Dermis blood vessel endothelial cell (primary cell): ENCODE measurements around the gene SAG. TPM values are rescaled to one million over a fixed set of nuclear protein-coding genes. Genes with fewer than 3 reads are reported as not detected.

Source experiments
- DNase-seq: peaks from one replicate; pipeline ENCODE4 v3.0.0; 2010
- total RNA-seq: library from RNA; depleted of rRNA; stranded (reverse); fragments of >200 nt; gene quantifications from 2 replicates; pipeline ENCODE4 v1.2.3, GENCODE V29; 2014

Gene SAG
- total RNA-seq, result 0.19 TPM in 1 of 2 replicates, not detected in the other

DNA sequence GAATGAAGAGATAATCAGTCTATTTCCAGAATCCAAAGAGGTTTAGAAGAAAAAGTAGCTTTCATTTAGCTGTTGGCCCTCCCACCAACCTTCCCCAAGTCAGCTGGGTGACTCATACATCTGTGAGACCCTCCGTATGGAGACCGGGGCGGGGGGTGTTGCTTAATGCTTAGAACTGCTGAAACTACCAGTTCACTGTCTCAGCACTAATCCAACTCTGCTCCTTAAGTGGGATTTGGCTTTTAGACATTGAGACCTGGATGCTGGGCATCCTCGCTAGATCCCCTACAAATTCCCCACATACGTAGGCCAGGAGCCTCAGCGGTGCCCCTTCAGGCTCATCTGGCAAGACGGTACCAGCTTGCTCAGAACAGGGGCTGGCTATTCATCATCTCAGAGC lies at the start of gene SAG:
Gene SAG, plus strand, starts transcription at position 252 of the 400 bp plus-strand sequence. CDS start 1,374 bp downstream, outside the sequence.
- no peak for DNase-seq

DNA sequence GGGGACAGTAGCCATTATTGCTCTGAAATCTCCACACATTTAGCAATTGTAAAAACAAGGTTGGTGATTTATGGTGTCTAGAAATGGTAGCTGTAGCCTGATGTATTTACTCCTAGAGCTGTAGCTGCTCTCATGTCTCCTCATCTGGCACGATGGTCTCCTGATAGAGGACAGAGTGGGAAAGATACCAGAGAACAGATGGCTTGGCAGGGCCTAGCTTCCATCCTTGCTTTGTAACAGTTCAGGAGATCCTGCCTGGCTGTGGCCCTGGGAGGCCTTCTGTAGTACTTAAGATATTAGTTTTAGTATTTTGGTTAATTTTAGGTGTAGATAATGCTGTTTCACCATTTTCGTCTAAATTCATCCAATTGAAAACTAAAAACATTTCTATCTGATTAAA lies 49.4 kb upstream of the SAG start:
- no peak for DNase-seq

DNA sequence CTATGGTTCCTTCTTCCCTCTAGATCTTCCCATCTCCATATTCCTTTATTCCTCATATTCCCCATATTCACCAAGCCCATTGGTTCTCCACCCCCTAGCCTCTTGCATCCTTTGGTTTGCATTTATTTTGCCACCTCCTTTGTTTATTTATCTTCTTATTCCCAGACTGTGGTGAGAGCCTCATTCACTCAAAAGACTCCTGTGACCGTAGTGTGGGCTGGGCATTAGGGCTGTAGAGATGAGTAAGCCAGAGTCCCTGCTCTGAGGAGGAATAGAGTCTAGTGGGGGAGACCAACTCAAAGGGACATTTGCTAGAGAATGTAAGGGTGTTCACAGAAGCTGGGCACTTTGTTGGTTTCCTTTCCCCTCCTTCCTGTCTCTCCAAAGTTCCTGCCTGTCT lies 47.9 kb upstream of the SAG start:
- DNase-seq, result no peak

DNA sequence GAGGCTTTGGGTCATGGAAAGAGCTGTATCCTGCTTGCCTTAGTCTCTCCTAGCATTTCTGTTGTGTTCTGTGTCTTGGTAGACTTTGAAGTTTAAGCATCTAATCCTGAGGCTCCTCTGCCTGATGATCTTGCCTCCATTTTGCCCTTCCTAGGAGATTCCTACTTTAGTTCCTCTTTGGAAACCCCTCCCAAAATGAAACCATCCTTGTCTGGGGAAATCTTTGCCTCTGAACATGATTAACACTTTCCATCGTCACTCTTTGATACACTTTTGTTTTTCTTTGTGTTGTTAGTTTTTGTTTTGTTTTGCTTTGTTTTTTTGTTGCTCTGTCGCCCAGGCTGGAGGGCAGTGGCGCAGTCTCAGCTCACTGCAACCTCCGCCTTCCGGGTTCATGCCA lies 47.0 kb upstream of the SAG start:
- DNase-seq, result no peak

DNA sequence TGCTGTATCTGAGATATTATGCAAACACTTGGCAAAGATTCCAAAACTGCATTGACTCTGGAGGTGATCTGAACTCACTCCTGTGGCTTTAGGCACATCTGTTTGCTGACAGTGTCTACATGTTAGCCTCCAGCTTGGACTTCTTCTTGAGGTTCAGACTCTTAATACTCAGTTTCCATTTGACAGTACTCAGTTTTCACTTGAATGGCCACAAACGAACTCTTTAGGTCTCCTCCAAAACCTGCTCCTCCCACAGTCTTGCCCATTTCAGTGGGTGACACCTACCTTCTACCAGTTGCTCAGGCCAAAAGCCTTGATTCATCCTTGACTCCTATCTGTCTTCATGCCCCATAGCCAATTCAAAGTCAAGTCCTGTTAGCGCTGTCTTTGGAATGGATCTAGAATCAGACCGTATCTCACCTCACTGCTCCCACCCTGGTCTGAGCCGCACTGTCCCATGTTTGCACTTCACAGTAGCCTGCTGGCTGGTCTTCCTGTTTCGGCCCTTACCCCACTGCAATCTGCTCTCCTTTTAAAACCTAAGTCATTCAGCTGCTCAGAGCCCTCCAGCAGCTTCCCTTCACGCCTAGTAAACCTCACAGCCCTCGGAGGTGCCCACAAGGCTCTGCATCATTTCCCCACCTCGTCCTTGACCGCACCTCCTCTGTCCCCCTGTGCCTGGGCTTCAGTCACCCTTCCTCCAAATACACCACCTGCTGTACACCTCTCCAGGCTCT lies 45.6 kb upstream of the SAG start:
- no peak for DNase-seq

DNA sequence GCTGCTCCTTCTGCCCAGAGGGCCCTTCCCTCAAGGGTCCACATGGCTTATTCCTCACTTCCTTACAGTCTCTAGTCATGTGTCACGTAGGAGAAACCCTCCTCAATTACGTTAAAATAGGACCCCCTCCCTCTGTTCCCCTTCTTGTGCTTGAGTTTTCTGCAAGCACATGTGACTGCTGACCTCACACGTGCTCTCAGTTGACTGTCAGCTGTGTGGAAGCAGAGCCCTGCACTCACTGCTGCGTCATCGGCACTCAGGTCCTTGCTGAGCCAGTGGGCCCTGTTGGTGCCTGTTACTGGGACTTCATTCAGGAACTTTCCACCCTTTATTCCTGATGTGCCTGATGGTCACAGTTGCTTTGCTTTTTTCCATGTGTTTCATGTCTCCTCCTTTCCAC lies 45.1 kb upstream of the SAG start:
- no peak for DNase-seq

DNA sequence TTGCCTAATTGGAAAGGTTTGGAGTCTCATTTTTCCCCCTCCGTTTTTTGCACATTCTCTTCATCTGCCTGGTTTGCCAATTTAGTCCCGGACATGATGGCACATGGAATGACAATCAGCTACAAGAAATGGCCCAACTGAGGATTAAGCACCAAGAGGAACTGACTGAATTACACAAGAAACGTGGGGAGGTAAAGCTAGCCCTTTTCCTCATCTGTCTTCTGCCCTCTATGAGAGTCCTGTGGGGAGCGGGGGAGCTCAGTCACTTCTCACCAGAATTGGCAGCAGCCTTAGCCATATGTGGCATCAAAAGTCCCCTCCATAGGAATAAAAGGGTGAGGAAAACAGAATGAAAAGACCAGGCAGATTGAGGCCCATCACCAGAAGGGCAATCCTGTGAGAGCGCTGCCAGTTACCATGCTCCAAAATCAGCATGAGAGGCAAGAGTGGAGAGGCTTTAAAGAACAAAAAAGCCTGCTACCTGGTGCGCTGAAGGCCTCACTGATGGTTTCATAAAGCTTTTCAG lies 44.5 kb upstream of the SAG start:
- no peak for DNase-seq

DNA sequence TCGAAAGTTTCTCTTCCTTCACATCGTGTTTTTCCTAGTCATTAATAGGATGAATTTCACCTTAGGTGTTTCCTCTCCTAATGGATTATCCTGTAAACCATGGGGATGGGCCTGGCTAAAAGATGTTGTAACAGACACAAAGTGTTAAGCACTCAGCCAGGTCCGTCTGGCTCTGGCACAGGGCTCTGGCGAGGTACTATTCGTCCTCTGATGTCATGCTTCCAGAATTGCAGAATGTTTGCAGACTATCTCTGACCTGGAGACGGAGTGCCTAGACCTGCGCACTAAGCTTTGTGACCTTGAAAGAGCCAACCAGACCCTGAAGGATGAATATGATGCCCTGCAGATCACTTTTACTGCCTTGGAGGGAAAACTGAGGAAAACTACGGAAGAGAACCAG lies 42.9 kb upstream of the SAG start:
- DNase-seq, result no peak

DNA sequence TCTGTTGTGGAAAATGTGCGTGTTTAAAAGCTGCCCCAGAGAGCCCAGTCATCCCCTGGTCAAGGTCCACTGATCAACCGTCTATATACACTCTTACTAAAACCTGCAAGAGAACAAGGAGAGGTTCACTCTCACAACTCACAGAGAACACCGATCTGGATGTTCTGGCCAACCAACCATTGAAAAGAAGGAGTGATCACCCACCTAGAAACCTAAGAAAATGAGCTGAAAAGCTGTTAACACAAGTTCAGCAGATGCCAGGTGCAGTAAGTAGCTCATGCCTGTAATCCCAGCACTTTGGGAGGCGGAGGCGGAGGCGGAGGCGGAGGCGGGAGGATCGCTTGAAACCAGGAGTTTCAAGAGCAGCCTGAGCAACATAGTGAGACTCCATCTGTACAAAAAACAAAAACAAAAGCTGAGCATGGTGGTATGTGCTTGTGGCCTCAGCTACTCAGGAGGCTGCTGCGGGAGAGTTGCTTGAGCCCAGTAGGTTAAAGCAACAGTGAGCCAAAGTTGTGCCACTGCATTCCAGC lies 41.7 kb upstream of the SAG start:
- DNase-seq, result no peak

DNA sequence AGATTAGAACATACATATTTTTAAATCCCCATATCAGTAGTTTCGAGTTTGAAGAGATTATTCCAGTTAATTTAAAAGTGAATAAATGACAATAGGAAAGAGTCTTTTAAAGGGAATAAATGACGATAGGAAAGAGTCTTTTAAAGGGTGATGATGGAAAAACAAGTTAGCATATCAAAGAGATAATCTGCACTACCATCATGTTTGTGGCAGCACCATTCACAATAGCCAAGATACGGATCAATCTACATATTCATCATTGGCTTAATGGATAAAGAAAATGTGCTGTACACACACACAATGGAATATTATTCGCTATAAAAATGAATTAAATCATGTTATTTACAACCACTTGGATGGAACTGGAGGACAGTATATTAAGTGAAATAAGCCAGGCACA lies 41.1 kb upstream of the SAG start:
- DNase-seq, result no peak

DNA sequence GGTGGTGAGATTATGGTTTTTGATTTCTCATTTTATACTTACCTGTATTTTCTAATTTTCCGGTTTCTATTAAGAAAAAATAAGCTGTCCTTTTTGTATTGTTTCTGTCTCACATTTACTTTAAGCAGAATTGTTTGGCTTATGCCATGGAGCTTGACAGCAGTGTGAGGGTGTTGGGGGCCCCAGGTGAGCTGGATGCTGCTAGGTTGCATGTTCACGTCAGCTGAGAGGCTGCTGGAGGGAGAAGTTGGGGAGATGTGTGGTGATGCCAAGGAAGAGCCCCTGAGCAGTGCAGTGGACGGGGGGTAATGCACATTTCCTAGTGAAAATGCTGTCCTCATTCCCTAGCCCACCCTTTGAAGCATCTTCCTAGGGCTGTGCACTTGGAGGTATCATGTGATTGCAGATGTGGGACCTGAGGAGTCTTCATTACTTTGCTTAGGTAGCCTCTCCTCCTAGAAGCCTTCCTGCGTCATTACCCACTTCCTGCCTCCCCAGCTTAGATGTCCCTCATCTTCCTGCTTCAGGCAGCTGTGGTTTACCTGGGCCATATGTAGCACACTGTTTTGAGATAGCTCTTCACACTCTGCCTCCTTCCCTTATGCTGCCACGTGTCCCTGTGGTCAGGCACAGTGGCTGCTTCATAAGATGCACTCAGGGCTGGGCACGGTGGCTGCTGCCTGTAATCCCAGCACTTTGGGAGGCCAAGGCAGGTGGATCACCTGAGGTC lies 39.9 kb upstream of the SAG start:
- no peak for DNase-seq

DNA sequence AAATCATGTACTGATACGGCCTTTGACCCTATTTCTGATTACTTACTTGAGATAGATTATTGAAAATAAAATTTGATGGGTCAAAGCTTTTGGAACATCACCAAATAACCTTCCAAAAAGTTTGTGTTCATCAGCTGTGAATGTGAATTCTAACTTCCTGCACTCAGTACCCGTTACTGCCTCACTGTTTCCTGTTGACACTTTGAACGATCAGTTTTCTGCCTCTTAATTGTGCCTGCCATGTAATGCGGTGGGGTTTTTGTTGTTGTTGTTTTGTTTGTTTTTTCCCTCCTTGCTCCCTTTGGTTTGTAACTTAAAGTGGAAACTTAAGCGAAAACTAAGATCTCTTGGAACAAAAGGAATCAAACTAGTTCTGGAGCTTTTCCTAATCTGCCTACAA lies 37.2 kb upstream of the SAG start:
- peak; percentile 47 for DNase-seq

DNA sequence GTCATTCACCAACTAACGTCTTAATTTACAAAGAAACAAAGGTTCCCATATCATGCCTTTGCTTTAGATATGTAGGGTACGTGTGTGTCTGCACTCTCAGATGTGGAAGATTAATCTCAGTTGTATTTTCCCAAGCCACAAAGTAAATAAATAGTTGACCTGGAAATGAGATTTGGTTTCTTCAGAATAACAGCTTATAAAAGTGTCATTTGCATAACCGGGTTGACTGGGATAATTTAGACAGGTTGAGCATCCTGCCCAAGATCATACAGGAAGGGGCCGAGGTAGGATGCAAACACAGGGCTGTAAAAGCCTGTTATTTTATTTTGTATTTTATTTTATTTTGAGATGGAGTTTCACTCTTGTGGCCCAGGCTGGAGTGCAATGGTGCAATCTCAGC lies 36.7 kb upstream of the SAG start:
- no peak for DNase-seq

DNA sequence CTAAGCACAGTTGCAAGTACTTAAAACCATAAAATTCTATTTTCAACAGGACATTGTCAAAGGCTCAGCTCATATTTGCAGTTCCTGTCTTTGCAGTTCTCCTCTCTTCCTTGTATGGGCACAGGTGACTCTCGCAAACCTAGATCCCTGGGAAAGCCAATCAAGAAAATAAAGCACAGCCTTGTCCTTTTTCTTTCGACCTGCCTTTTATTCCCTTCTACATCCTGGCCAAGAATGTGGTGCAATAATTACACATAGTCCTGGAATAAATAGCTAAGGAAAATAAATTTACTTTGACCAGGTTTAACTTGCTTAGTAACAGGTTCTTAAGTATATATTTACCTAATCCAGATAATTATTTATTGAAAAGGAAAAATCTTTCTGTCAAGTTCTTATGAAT lies 35.9 kb upstream of the SAG start:
- DNase-seq, result no peak

DNA sequence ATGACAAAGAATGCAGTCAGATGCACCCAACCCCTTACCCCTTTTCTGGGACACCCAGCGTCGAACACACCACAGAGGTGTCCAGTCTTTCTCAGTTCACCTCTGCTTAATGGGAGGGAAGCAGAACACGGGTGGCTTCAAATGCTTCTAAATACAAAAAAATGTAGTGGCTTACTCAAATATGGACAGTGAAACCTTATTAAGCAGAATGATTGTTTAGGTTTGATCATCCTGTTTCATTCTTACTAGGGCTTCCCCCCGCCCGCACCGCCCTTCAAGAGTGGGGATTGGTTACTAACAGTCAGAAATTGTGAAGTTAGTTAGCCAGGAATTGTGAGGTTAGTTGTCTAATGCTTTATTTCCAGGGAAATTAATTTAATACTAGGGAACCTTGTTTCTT lies 34.5 kb upstream of the SAG start:
- no peak for DNase-seq

DNA sequence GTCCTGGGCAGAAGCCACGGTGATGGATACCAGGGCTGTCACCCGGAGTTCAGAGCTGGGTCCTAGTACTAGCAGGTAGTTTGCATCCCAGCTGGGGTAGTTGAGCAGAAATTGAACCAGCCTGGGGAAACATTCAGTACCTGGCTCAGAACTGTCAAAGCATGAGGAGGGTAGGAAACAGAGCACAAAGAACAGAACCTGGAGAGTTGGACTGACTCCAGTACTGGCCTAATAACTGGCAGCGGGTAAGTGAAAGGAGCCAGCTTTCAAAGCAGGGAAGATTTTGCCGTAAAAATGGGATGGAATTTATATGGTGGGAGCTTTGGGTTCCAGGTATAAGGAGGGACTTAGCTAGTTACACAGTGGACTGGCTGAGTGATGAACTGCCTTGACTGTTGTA lies 32.4 kb upstream of the SAG start:
- DNase-seq, result no peak

DNA sequence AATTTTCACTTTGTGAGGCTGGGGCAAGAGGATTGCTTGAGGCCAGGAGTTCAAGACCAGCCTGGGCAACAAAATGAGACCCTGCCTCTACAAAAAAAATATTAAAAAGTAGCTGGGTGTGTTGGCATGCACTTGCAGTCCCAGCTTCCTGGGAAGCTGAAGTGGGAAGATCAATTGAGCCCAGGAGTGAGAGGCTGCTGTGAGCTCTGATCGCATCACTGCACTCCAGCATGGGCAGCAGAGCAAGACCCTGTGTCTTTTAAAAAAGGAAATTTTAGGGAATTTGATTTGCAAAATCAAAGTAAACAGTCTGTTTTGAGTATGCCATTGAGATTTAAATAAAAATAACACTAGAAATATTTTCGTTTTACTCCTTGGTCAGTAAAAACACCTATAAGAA lies 28.7 kb upstream of the SAG start:
- no peak for DNase-seq

DNA sequence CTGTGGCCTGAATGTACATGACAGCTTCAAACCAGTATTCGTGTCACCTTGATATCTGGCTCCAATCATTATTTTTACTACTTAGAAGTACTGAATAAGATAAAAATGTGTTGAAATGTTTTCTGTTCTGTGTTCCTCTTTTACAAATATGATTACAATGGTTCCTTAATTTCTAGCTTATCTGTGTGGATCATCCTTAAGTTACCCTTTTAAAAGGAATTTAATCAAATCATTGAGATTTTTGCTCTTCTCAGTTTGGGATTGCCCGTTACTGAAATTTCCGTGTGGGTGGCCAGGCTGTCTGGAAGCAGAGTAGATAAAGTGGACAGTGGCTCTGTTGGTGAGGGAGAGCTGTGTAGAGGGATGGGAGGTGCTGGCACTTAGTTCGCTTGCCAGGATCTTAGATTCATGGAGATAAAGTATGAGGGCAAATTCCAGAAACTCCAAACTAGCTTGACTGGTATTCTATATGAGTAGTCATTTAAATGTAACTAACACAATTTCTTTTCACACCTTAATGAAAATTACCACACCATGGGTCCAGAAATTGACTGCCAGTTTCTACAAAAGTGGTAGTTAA lies 27.4 kb upstream of the SAG start:
- no peak for DNase-seq

DNA sequence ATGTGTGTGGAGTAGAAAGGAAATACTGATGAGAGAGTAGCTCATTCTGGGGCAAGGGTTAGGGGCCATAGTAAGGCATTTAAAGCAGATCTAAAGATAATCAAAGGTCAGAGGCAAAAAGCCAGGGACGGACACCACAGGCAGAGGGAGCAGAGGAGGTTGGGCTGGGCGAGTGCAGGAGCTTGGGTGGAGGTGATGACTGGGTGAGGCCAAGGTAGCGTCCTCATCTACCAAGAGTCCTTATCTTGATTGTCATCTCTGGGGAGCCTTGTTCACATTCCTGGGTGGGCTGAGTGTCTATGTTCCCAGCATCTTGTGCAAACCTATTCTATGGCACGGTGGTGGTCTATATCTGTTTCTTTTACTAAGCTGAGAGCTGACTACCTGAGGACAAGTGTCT lies 26.1 kb upstream of the SAG start:
- no peak for DNase-seq

DNA sequence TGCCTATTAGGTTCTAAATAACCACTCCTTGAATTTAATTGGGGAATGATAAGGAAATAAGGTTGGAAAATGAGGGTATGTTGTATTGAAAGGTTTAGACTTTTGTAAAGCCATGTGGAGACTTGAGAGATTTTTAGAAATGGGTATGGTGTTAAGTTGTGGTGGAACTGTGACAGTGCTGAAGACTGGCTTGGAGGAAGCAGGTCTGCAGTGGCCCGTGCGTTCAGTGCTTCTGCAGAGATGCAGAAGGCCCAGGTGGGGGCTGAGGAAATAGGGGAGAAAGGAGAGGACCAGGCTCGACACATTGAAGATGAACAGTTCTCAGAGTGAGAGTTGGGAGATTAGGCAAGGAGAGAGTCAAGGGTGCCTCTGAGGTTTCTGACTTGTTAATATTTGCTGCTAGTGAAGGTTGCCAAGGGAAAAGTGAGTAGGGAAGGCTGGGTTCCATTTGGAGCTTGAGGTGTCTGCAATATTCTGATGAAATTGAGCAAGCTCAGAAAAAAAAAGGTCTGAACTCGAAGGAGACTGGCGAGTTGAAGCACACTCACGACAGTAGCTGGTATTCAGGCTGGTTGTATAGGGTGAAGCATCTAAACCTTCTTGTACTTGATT lies 25.5 kb upstream of the SAG start:
- DNase-seq, result no peak

DNA sequence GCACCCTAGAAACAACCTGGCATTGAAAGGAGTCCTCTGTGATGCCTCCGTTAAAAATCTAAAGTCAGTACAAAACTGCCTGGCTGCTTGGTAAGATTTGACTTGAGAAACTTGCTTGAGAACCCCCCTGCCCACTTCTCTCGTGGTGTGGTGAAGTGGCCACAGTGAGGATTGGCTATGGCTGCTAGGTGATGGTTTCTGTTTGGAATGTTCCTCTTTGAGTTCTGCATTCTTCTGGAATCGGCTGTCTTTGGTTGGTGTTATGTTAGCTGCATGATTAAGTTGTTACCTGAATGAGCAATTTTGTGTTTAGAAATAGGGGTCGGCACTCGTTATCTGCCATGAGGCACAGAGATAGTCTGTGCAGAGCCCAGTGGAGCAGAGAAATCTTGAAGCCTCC lies 21.7 kb upstream of the SAG start:
- DNase-seq, result no peak

DNA sequence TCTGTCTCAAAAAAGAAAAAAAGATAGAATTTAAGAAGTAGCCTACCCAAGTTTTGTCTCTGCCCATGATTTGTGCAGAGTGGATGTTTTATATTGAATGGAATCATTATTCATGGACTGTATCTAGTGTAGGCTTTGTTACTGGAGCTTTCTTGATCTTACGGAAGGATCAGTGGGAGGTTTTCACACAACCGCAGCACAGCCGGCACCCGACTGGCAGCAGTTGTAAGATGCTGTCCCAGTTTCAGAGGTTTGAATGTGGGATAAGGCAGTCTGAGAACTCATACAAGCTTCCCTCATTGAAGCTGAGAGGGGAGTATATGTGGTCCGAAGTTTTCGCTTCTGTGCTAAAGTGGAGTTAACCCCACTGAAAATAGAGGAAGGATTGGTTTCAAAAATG lies 19.7 kb upstream of the SAG start:
- DNase-seq, result no peak

DNA sequence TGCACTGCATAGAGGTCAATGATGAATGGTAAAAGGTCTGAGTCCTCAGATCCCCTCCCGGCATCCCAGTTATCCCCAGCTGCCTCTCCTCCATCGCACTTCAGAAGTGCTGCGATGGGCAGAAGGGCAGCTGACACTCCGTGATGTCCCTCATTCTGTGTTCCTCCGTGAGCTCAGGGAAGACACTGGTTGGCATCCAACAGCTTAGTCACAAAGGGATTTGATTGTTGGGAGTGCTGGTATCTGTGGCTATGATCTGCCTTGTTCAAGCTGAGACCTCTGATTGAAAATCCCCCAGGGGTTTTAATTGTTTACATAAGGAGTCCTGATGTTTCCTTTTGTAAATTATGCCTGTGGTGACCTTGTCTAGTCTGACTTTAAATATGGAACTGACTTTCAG lies 19.0 kb upstream of the SAG start:
- DNase-seq, result peak; percentile 39
